ENCODE measurements around the gene UNKL.

The UNKL gene

GRCh38 chr16:1414532-1415260 lies at the start of gene UNKL:
Gene UNKL (minus strand): TSS chr16:1414704. CDS start chr16:1414691, 13 bp downstream.
- Histone ChIP-seq H3K4me3 (ENCODE audit: low read length) (peak within 1 kb of the TSS; percentile 56), H3K9ac (ENCODE audit: low read length) (peak within 1 kb of the TSS; percentile 80), H3K27me3 (ENCODE audit: control insufficient read depth, insufficient read depth, low read length) (no peaks in the 10 kb centered on the region), H3K36me3 (ENCODE audit: control insufficient read depth, insufficient read depth, low read length) (no peaks in the 10 kb centered on the region), H3K9me3 (ENCODE audit: control insufficient read depth, low read length) (no peaks in the 10 kb centered on the region), H3K4me1 (ENCODE audit: control insufficient read depth, insufficient read depth, low read length) (peaks cover under 1% of the 10 kb centered on the region)

GRCh38 chr16:1461146-1461545 lies 46.6 kb upstream of the UNKL start:
- no peak overlapping the region for H3K9ac ChIP-seq (ENCODE audit: low read length)
- no peaks in the 10 kb centered on the region for H3K36me3 ChIP-seq (ENCODE audit: control insufficient read depth, insufficient read depth, low read length)
- no peaks in the 10 kb centered on the region for H3K9me3 ChIP-seq (ENCODE audit: control insufficient read depth, low read length)
- H3K4me1 ChIP-seq (ENCODE audit: control insufficient read depth, insufficient read depth, low read length) = no peaks in the 10 kb centered on the region
- no peaks in the 10 kb centered on the region for H3K27me3 ChIP-seq (ENCODE audit: control insufficient read depth, insufficient read depth, low read length)
- H3K4me3 ChIP-seq (ENCODE audit: low read length) = no peak overlapping the region

GRCh38 chr16:1460602-1461138 lies 46.2 kb upstream of the UNKL start:
- Histone ChIP-seq H3K36me3 (ENCODE audit: control insufficient read depth, insufficient read depth, low read length) (no peaks in the 10 kb centered on the region), H3K4me3 (ENCODE audit: low read length) (no peak overlapping the region), H3K27me3 (ENCODE audit: control insufficient read depth, insufficient read depth, low read length) (no peaks in the 10 kb centered on the region), H3K4me1 (ENCODE audit: control insufficient read depth, insufficient read depth, low read length) (no peaks in the 10 kb centered on the region), H3K9ac (ENCODE audit: low read length) (no peak overlapping the region), H3K9me3 (ENCODE audit: control insufficient read depth, low read length) (no peaks in the 10 kb centered on the region)

GRCh38 chr16:1459967-1460366 lies 45.5 kb upstream of the UNKL start:
- H3K4me1 ChIP-seq (ENCODE audit: control insufficient read depth, insufficient read depth, low read length) = no peaks in the 10 kb centered on the region
- H3K9me3 ChIP-seq (ENCODE audit: control insufficient read depth, low read length) = no peaks in the 10 kb centered on the region
- H3K36me3 ChIP-seq (ENCODE audit: control insufficient read depth, insufficient read depth, low read length) = no peaks in the 10 kb centered on the region

GRCh38 chr16:1458977-1459341 lies 44.5 kb upstream of the UNKL start:
- no peaks in the 10 kb centered on the region for H3K36me3 ChIP-seq (ENCODE audit: control insufficient read depth, insufficient read depth, low read length)
- no peaks in the 10 kb centered on the region for H3K9me3 ChIP-seq (ENCODE audit: control insufficient read depth, low read length)
- H3K4me1 ChIP-seq (ENCODE audit: control insufficient read depth, insufficient read depth, low read length) = no peaks in the 10 kb centered on the region
- H3K27me3 ChIP-seq (ENCODE audit: control insufficient read depth, insufficient read depth, low read length) = no peaks in the 10 kb centered on the region
- H3K9ac ChIP-seq (ENCODE audit: low read length) = no peak overlapping the region
- no peak overlapping the region for H3K4me3 ChIP-seq (ENCODE audit: low read length)

More at GRCh38 chr16:1459967-1460366, 45.5 kb upstream of the UNKL start:
- Histone ChIP-seq H3K27me3 (ENCODE audit: control insufficient read depth, insufficient read depth, low read length) (no peaks in the 10 kb centered on the region), H3K4me3 (ENCODE audit: low read length) (no peak overlapping the region), H3K9ac (ENCODE audit: low read length) (no peak overlapping the region)

- Histone ChIP-seq H3K4me3 (ENCODE audit: low read length) (no peak overlapping the region), H3K4me1 (ENCODE audit: control insufficient read depth, insufficient read depth, low read length) (no peaks in the 10 kb centered on the region), H3K9ac (ENCODE audit: low read length) (no peak overlapping the region), H3K9me3 (ENCODE audit: control insufficient read depth, low read length) (no peaks in the 10 kb centered on the region), H3K27me3 (ENCODE audit: control insufficient read depth, insufficient read depth, low read length) (no peaks in the 10 kb centered on the region), H3K36me3 (ENCODE audit: control insufficient read depth, insufficient read depth, low read length) (no peaks in the 10 kb centered on the region)
Measured at GRCh38 chr16:1458336-1458976, 44.0 kb upstream of the UNKL start.

- H3K9me3 ChIP-seq (ENCODE audit: control insufficient read depth, low read length) = no peaks in the 10 kb centered on the region
- H3K27me3 ChIP-seq (ENCODE audit: control insufficient read depth, insufficient read depth, low read length) = no peaks in the 10 kb centered on the region
- no peak overlapping the region for H3K4me3 ChIP-seq (ENCODE audit: low read length)
- H3K4me1 ChIP-seq (ENCODE audit: control insufficient read depth, insufficient read depth, low read length) = no peaks in the 10 kb centered on the region
- H3K9ac ChIP-seq (ENCODE audit: low read length) = no peak overlapping the region
- H3K36me3 ChIP-seq (ENCODE audit: control insufficient read depth, insufficient read depth, low read length) = no peaks in the 10 kb centered on the region
Measured at GRCh38 chr16:1457489-1458245, 43.2 kb upstream of the UNKL start.

GRCh38 chr16:1456951-1457350 lies 42.4 kb upstream of the UNKL start:
- Histone ChIP-seq H3K4me3 (ENCODE audit: low read length) (no peak overlapping the region), H3K9ac (ENCODE audit: low read length) (no peak overlapping the region), H3K9me3 (ENCODE audit: control insufficient read depth, low read length) (no peaks in the 10 kb centered on the region), H3K27me3 (ENCODE audit: control insufficient read depth, insufficient read depth, low read length) (no peaks in the 10 kb centered on the region), H3K36me3 (ENCODE audit: control insufficient read depth, insufficient read depth, low read length) (no peaks in the 10 kb centered on the region), H3K4me1 (ENCODE audit: control insufficient read depth, insufficient read depth, low read length) (no peaks in the 10 kb centered on the region)

- Histone ChIP-seq H3K4me3 (ENCODE audit: low read length) (no peak overlapping the region), H3K36me3 (ENCODE audit: control insufficient read depth, insufficient read depth, low read length) (no peaks in the 10 kb centered on the region), H3K27me3 (ENCODE audit: control insufficient read depth, insufficient read depth, low read length) (no peaks in the 10 kb centered on the region), H3K9me3 (ENCODE audit: control insufficient read depth, low read length) (no peaks in the 10 kb centered on the region), H3K9ac (ENCODE audit: low read length) (no peak overlapping the region), H3K4me1 (ENCODE audit: control insufficient read depth, insufficient read depth, low read length) (no peaks in the 10 kb centered on the region)
Measured at GRCh38 chr16:1455190-1456171, 41.0 kb upstream of the UNKL start.

- H3K27me3 ChIP-seq (ENCODE audit: control insufficient read depth, insufficient read depth, low read length) = no peaks in the 10 kb centered on the region
- H3K9me3 ChIP-seq (ENCODE audit: control insufficient read depth, low read length) = no peaks in the 10 kb centered on the region
- no peak overlapping the region for H3K4me3 ChIP-seq (ENCODE audit: low read length)
- no peaks in the 10 kb centered on the region for H3K36me3 ChIP-seq (ENCODE audit: control insufficient read depth, insufficient read depth, low read length)
- H3K4me1 ChIP-seq (ENCODE audit: control insufficient read depth, insufficient read depth, low read length) = no peaks in the 10 kb centered on the region
- H3K9ac ChIP-seq (ENCODE audit: low read length) = no peak overlapping the region
Measured at GRCh38 chr16:1454561-1454960, 40.1 kb upstream of the UNKL start.

- Histone ChIP-seq H3K9ac (ENCODE audit: low read length) (no peak overlapping the region), H3K36me3 (ENCODE audit: control insufficient read depth, insufficient read depth, low read length) (no peaks in the 10 kb centered on the region), H3K27me3 (ENCODE audit: control insufficient read depth, insufficient read depth, low read length) (no peaks in the 10 kb centered on the region), H3K9me3 (ENCODE audit: control insufficient read depth, low read length) (no peaks in the 10 kb centered on the region), H3K4me3 (ENCODE audit: low read length) (no peak overlapping the region), H3K4me1 (ENCODE audit: control insufficient read depth, insufficient read depth, low read length) (no peaks in the 10 kb centered on the region)
Measured at GRCh38 chr16:1453316-1453715, 38.8 kb upstream of the UNKL start.
